PC-3 (cell line): ENCODE measurements around the gene ATP2A1. TPM values are rescaled to one million over a fixed set of nuclear protein-coding genes. Genes with fewer than 3 reads are reported as not detected.

Experiments used
- ATAC-seq: fragments of 200-7000 bp; cut with Tn5 transposase; 2 replicates; pipeline ENCODE4 v1.9.1; 2020; ENCODE audit warnings: mild to moderate bottlenecking, moderate library complexity
- BruUV-seq: library from RNA; stranded (reverse); fragments of 400-500 nt; replicated peaks from 2 replicates; lab custom pipeline; 2021; lab: Mats Ljungman, UMichigan
- CTCF ChIA-PET: fragments of 300-600 bp; sonication (Branson Sonifier 250); formaldehyde crosslinking; loops from one replicate; lab custom pipeline; 2022; ENCODE audit warnings: antibody characterized with exemption; lab: Charles Lee
- POLR2A ChIA-PET: fragments of 300-600 bp; sonication (Branson Sonifier 250); formaldehyde crosslinking; loops from one replicate; lab custom pipeline; 2022; ENCODE audit warnings: antibody characterized with exemption; ENCODE audit not compliant: unreplicated experiment; lab: Charles Lee
- DNase-seq: peaks from one replicate; pipeline ENCODE4 v3.0.0-alpha.2; 2015
- H2AFZ ChIP-seq: fragments of 300-600 bp; sonication (generic); 2 replicates; pipeline ENCODE4 v1.6.0; 2016; ENCODE audit warnings: antibody characterized with exemption, low read length
- H3F3A ChIP-seq: fragments of 300-600 bp; sonication (generic); one replicate; pipeline ENCODE4 v1.6.0; 2017; ENCODE audit warnings: antibody characterized with exemption, low read length, control low read depth, mild to moderate bottlenecking; ENCODE audit not compliant: unreplicated experiment
- H3K27ac ChIP-seq: fragments of 300-600 bp; sonication (generic); 2 replicates; pipeline ENCODE4 v1.5.1; 2016; ENCODE audit warnings: mild to moderate bottlenecking, low read length
- H3K27me3 ChIP-seq: fragments of 300-600 bp; sonication (generic); 2 replicates; pipeline ENCODE4 v1.6.1; 2016; ENCODE audit warnings: low read length, mixed read lengths
- H3K36me3 ChIP-seq: fragments of 300-600 bp; sonication (generic); 2 replicates; pipeline ENCODE4 v1.6.1; 2016; ENCODE audit warnings: low read depth, mixed run types, low read length, mixed read lengths
- H3K4me1 ChIP-seq: fragments of 300-600 bp; sonication (generic); 2 replicates; pipeline ENCODE4 v1.5.1; 2016; ENCODE audit warnings: low read length; ENCODE audit not compliant: insufficient read depth
- H3K4me2 ChIP-seq: fragments of 300-600 bp; sonication (generic); 2 replicates; pipeline ENCODE4 v1.6.0; 2016; ENCODE audit warnings: low read length
- H3K4me3 ChIP-seq: fragments of 300-600 bp; sonication (generic); 2 replicates; pipeline ENCODE4 v1.5.1; 2016; ENCODE audit warnings: mild to moderate bottlenecking, low read length, mixed read lengths
- H3K79me2 ChIP-seq: fragments of 300-600 bp; sonication (generic); 2 replicates; pipeline ENCODE4 v1.6.1; 2017; ENCODE audit warnings: low read length, mixed read lengths
- H3K9ac ChIP-seq: fragments of 300-600 bp; sonication (generic); 2 replicates; pipeline ENCODE4 v1.6.0; 2016; ENCODE audit warnings: mild to moderate bottlenecking, low read length
- H3K9me2 ChIP-seq: fragments of 300-600 bp; sonication (generic); replicated peaks from 2 replicates; pipeline ENCODE4 v1.6.1; 2016; ENCODE audit warnings: mixed run types, low read length, mixed read lengths
- H3K9me3 ChIP-seq: fragments of 300-600 bp; sonication (generic); 2 replicates; pipeline ENCODE4 v1.6.1; 2016; ENCODE audit warnings: low read length, mixed read lengths
- H4K20me1 ChIP-seq: fragments of 300-600 bp; sonication (generic); 2 replicates; pipeline ENCODE4 v1.6.1; 2016; ENCODE audit warnings: low read length, mixed read lengths
- CTCF ChIP-seq: fragments of 300-600 bp; sonication (generic); conservative IDR thresholded peaks from 2 replicates; pipeline ENCODE4 v1.5.1; 2017; ENCODE audit warnings: antibody characterized with exemption, low read depth, mild to moderate bottlenecking, low read length
- EZH2 ChIP-seq: fragments of 300-600 bp; sonication (generic); IDR thresholded peaks from one replicate; pipeline ENCODE4 v1.6.1; 2017; ENCODE audit warnings: antibody characterized with exemption, mild to moderate bottlenecking, low read length; ENCODE audit not compliant: unreplicated experiment
- EZH2phosphoT487 ChIP-seq: fragments of 300-600 bp; sonication (generic); IDR thresholded peaks from 2 replicates; pipeline ENCODE4 v1.6.1; 2018; ENCODE audit warnings: mild to moderate bottlenecking, antibody characterized with exemption, low read length, borderline replicate concordance
- intact Hi-C: fragments of 100-400 bp; cut with micrococcal nuclease; formaldehyde crosslinking; loops from 2 replicates; pipeline ENCODE4 v1.9.0; 2023
- total RNA-seq: library from RNA; depleted of rRNA; stranded (reverse); fragments of >200 nt; gene quantifications from 2 replicates; pipeline ENCODE4 v1.2.3, GENCODE V29; 2014

Gene ATP2A1
- total RNA-seq, 1 experiment from 2014 or later, result 0.87 TPM

GRCh38 chr16:28835864-28836760 lies 42.2 kb upstream of the ATP2A1 start:
- no peak for ATAC-seq
- Histone ChIP-seq H3K36me3 (peaks cover 31% of the 10 kb centered on the region), H3K4me2 (no peak overlapping the region), H3K27me3 (no peaks in the 10 kb centered on the region), H4K20me1 (no peaks in the 10 kb centered on the region), H3K9ac (no peak overlapping the region), H3K79me2 (no peaks in the 10 kb centered on the region), H3K4me3 (no peak overlapping the region), H3K9me2 (no peaks in the 10 kb centered on the region), H3F3A (no peaks in the 10 kb centered on the region), H2AFZ (no peak overlapping the region), H3K27ac (no peak overlapping the region), H3K4me1 (no peaks in the 10 kb centered on the region), H3K9me3 (no peaks in the 10 kb centered on the region)
- DNase-seq, result no peak
- TF ChIP-seq CTCF (no peak), EZH2 (no peak), EZH2phosphoT487 (no peak)
- intact Hi-C loops, result no loop called here
- ChIA-PET POLR2A (no interaction called here), CTCF (no interaction called here)
- no TSS peak for BruUV-seq

DNA sequence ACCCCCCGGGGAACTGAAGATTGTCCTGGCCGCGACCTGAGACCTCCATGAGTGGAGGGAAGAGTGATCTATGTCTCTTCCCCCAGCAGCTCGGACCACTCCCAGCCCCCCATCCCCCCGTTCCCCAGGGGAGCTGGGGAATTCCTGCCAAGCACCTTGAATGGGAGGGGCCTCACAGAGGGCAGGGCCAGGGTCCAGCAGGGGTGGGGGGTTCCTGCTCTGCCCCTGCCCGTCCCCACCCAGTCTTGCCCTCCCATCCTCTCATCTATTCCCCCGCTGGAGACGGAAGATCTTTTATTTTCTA lies 41.6 kb upstream of the ATP2A1 start:
- Histone ChIP-seq H3K9me3 (no peaks in the 10 kb centered on the region), H3K9me2 (no peaks in the 10 kb centered on the region), H3K27ac (no peak overlapping the region), H3K4me3 (no peak overlapping the region), H3K4me1 (no peaks in the 10 kb centered on the region), H3K9ac (no peak overlapping the region), H4K20me1 (no peaks in the 10 kb centered on the region), H2AFZ (no peak overlapping the region), H3K79me2 (no peaks in the 10 kb centered on the region), H3F3A (no peaks in the 10 kb centered on the region), H3K27me3 (no peaks in the 10 kb centered on the region), H3K4me2 (no peak overlapping the region), H3K36me3 (peaks cover 31% of the 10 kb centered on the region)
- no peak for DNase-seq
- TSS peak; percentile 27 for BruUV-seq
- no peak for ATAC-seq
- intact Hi-C loops, result no loop called here
- ChIA-PET CTCF (no interaction called here), POLR2A (no interaction called here)
- no peak for TF ChIP-seq EZH2
- TF ChIP-seq CTCF, result no peak
- TF ChIP-seq EZH2phosphoT487, result no peak
